HG02870 (cell line): ENCODE measurements around the gene NKIRAS2.

ENCODE experiments used
- ATAC-seq: cut with Tn5 transposase; IDR thresholded peaks from one replicate; pipeline ENCODE4 v1.9.1; 2021; ENCODE audit warnings: mild to moderate bottlenecking, moderate library complexity; ENCODE audit not compliant: unreplicated experiment

NKIRAS2 gene

DNA sequence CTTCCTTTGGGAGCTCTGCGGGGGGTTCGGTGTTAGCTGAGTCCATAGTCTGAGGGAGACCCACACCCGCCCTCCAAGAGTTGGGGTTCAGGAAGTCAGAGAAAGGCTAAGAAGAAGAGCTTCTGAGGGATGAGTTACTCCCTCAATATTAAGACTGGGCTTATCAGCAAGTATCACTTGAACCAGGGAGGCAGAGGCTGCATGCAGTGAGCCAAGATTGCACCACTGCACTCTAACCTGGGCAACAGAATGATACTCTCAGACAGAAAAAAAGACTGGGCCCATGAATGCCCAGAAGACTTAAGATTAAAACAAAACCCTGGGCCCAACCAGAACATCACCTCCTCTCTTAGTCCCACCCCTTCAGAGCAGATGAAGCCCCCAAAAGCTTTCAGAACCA, 6.0 kb downstream of the NKIRAS2 start:
- no peak for ATAC-seq

DNA sequence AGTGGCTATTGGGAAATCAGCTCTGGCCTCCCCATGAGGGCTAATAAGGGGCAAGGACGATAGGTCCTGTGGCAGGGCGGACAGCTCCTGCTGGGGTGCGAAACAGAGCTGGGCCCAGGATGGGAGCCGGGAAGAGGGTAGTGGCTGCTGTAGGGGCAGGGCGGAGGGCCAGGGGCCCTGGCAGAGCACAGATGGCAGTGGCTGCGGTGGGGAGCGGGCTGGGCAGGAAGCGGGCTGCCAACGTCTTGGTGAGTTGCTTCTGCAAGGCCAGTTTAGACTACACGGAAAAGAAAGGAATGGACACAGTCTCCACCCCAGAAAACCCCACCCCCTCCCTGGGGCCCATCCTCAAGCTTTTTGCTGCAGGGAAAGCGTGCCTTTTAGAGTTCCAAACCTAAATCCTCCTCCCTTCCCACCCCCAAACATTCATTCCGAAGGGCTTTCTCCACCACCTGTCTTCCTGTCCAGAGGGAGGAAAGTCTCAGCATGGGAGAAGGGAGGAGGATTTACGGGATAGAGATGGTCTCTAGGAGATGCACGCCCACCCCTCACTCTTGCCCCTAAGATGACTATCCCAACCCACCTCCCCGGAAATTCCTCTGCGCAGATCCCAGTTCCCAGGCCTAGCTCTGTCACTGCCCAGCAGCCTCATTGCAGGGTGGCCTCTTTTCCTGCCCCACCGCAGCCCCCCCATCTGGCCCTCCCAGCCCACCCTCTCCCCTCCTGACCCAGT, 7.1 kb downstream of the NKIRAS2 start:
- no peak for ATAC-seq

DNA sequence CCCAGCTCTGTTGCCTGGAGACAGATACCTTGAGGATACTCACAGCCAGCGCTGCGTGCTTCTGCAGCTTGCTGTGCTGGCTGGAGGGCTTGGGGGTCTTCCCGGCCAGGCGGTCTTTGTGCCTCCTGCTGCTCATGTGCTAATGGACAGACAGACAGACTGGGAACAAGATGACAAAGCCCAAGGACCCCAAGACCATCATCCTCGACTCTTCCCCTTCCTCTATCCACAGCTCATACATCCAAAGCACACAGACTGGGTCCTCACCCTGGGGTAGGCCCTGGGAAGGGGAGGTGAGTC, 7.7 kb downstream of the NKIRAS2 start:
- ATAC-seq: no peak

DNA sequence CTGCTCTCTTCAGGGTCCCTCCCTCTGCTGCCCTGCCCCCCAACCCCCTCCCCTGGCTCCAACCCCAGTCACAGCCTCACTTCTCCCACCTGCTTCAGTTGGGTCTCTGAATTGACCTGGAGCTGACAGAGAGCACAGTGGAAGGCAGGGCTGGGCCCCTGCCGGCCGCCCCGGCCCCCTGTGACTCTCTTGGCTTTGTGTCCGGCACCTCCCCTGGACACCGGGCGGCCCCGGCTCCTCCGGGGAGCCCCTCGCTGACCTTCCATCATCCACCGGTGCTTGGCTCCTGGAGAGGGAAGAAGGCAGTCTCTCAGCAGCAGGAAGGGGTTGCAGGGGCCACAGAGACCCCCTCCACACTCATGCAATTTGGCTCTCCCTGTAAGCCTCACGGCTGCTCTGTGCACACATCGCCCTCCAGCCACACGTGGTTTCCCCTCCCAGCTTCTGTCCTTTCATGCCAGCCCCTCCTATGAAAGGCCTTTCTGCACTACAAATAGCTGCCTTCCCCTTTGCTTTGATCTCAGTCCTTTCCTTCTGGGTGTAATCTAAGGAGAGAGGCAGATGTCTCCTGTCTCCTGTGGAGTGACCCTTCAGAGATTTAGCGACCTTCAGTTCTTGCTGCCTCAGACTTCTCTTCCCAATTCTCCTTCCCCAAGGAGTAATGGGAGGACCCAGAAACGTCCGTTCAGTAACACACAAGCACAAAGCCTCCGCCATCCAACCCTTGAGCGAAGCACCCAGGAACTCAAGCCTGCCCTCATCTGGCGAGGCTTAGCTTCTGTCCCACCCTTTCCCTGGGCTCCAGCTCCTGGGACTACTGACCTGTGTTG, 8.3 kb downstream of the NKIRAS2 start:
- no peak for ATAC-seq

DNA sequence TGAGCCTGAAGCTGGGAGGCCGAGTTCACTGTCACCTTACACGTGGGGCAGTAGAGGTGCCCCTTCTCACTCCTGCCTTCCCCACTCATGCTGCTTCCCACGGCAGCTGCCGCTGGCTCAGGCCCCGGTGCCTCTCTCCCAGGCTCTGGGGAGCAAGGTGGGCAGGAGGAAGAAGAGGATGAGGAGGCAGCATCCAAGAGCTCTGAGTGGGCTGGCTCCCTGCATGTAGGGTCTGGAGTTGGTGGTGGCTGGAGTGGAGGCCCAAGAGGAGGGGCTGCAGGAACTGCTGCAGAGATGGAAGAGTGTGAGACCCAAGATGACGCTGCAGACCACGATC, 8.9 kb downstream of the NKIRAS2 start:
- no peak for ATAC-seq

DNA sequence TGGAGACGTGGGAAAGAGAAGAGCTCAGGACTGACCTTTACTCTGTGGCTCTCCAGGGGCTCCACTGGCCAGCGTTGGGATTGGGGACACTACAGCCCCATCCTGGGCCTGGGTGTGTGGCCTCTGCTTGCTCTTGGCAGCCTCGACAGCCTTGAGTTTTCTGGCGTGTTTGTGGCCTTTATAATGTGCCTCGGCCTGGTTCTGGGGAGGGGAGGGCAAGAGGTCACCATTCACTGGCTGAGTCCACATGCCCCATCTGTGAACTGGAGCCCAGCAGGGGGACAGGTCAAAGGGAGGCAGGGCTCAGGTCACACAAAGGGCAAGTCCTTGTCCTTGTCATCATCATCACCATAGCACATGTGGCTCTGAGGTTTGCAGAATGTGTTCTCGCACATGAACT, 11.7 kb downstream of the NKIRAS2 start:
- ATAC-seq: no peak

DNA sequence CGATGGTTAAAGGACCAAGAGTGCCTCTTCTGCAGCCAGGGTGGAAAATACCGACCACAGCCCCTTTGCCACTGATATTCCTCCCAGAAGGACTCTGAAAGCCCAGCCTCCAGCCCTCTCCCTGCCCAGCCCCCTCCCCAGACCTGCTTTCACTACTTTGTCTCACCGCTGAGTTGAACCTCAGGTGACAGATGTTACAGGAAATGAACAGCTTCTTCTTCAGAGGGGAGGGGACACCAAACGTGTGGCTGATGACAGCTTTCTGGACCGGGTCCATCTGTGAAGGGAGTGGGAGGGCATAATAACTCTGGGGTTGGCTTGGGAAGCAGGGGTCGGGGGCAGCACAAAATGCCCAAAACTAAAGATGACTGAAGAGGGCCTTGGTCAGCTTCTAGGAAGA, 14.2 kb downstream of the NKIRAS2 start:
- no peak for ATAC-seq

DNA sequence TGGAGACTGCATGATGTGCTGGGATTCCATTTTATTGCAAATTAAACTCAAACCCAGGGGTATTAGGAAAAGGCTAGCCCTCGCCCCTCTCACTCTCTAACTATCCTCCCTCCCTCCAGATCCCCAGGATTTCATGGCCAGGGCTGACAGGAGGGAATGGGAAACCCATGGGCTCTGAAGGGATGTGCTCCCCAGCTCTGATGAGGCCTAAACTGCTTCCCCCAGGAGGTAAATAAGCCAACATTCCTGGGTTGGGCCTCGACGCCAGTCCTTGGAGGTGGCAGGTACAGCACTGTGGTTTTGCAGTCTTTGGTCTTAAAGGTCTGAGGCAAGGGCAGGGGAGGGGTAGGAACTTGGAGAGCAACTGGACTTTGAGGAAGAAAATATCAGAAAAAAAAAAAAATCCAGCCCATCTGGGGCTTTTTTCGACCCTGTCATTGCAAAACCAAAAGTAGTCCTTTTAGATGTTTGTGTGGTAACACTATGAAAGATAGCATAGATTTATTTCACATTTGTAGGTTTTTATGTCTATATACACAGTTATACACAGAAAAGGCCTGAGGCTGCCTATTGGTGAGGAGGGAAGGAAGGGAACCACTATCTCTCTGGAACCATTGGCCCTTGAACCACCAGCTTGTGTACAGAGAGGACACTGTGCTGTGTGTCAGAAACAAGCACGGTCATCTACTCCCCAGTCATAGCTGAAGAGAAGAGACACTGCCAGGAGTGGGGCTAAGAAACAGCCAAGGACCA, 18.5 kb downstream of the NKIRAS2 start:
- no peak for ATAC-seq

DNA sequence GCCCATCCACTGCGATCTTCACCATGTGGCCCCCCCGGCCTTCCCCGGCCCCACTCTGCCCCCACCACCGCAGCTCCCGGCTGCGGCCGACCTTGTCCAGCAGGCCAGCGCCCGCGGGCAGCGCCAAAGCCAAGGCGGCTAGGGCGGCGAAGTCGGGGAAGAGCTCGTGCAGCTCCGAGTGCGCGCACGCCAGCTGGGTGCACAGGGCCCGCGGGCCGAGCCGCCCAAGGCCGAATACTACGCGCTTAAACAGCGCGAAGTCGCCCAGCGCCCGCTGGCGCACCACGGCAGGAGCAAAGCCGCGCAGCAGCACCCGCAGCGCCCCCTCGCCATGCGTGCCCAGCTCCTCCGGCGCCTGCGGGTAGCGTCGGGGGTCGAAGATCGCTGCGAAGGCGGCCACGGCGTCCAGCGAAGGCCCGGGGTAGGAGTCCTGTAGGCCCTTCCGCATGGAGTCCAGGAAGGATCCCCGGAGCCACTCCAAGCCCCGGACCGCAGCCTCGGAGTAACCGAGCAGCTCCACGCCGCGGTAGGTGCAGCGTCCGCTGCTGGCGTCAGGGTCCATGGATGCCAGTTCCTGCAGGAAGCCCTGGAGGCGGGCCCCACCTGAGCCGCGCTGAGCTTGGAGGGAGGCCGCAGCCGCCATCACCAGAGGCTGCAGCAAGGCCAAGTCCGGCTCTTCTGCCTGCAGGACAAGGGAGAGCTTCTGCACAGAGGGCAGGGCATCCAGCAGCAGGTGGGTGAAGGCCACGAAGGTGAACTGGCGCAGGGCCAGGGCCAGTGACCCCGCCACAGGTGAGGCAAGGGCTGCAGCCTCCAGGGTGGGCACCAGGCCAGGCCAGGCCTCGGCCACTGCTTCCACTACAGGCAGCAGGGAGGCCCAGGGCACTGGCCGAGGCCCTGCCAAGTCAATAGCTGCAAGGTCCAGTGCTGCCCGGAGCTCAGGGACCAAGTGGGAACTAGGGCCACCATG, 20.2 kb downstream of the NKIRAS2 start:
- no peak for ATAC-seq

DNA sequence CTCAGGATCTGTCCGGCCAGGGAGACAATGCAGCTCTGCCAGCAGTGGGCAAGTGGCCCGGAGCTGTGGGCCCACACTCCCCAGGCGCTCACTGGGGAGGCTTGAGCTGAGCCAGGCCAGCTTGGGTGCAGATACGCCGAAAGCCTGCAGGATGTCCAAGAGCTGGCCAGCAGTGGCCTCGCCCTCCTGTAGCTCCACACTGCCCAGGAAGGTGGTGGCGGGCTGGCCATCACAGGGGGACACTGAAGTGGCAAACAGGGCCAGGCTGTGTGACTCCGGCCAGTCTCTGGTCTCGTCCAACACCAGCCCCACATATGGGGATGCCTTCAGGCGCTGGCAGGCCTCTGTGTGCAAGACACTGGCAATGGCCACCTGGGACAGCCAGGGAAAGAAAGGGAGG, 20.9 kb downstream of the NKIRAS2 start:
- ATAC-seq: no peak

DNA sequence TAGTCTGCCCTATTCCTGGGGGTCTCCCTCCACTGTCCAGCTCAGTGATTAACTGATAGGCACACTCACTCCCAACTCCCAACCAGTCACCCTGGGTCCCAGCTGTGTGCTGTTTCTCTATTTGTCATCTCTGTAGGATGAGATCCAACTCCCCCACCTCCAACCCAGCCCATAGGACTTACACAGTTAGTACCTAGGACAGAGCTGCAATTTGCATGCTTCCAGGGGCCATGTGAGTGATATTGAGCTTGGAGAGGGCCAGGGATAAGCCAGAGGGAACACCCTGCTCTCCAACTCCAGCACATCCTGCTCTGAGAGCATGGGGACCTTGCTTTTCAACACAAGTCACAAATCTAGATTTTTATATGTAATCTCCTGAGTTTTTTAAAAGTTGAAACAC, 21.7 kb downstream of the NKIRAS2 start:
- ATAC-seq: no peak

DNA sequence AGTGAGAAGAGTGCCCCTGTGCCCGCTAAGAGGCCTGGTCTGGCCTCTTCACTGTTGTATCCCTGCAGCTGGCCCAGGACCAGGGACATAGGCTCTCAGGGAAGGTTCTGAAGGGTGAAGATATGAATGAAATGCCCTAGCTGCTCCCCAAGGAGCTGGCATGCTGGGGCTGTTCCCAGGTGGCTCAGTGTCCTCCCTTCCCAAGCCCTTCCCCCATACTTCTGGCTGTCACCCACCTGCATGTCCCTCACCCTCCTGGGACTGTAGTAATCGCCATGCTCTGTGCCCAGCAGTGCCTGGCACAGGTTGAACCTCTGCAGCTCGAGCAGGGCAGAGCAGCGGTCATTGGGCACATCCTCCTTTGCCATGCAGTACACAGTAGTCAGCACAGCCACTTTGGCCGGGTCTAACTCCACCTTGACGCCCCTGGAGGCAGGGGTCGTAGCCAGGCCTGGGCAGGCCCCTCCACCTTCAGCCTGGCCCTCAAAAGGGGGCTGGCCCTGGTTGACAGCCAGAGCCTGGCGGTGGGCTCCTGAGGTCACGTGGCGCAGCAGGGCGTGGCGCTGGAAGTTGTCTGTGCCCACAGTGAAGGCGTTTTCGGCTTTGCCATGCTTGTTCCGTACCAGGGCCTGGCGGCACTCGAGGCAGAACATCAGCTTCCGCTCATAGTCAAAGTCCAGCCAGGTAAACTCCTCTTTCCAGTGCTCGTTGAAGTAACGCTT, 22.9 kb downstream of the NKIRAS2 start:
- no peak for ATAC-seq

DNA sequence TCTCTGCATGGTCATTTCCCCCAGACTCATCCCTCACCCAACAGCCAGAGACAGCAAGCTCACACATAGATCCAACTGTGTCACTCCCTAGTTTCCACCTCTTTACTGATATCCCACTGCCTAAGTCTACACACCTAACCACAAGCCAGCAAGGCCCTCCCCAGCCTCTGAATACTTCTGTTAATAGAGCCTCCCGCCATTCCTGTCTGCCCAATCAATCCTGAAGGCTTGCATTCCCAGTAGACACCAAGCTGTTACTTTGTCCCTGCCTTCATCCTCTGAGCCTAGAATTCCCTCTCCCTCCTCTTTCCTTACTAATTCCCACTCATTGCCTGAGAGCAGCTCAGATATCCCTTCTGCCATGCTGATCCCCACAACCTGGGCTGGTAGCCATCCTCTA, 25.8 kb downstream of the NKIRAS2 start:
- no peak for ATAC-seq

DNA sequence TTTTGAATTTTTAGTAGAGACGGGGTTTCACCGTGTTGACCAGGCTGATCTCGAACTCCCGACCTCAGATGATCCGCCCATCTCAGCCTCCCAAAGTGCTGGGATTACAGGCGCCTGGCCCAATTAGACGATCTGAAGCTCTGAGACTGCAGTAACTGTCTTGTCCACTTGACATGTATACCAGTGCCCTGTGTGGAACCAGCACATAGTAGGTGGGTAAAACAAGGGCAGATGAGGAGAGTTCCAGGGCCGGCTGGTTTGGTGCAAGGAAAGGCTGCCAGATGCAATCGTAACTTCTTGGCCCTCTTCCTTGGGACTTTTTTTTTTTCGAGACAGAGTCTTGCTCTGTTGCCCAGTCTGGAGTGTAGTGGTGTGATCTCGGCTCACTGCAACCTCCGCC, 27.5 kb downstream of the NKIRAS2 start:
- no peak for ATAC-seq

DNA sequence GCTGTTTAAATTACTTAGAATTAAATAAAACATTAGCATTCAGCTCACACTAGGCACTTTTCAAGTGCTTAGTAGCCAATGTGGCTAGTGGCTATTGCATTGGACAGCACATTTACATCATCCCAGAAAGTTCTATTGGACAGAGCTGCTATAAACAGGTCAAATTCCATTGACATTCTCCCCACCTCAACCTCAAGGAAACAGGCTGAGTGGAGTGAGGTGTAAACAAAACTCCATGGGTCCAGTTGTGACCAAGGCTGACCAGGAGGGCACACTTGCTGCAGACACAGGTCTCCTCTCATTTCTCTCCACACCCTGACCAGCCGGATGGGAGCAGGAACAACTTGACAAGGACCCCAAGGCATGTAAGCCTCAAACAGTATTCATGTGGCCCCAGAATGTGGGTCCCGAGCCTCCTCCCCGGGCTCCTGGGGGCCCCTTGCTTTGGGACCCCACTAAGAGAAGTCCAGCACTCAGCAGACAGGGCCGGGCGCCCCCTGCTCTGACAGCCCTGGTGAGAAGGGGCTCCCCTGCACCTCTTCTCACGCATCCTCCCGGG, 30.0 kb downstream of the NKIRAS2 start:
- ATAC-seq: no peak

DNA sequence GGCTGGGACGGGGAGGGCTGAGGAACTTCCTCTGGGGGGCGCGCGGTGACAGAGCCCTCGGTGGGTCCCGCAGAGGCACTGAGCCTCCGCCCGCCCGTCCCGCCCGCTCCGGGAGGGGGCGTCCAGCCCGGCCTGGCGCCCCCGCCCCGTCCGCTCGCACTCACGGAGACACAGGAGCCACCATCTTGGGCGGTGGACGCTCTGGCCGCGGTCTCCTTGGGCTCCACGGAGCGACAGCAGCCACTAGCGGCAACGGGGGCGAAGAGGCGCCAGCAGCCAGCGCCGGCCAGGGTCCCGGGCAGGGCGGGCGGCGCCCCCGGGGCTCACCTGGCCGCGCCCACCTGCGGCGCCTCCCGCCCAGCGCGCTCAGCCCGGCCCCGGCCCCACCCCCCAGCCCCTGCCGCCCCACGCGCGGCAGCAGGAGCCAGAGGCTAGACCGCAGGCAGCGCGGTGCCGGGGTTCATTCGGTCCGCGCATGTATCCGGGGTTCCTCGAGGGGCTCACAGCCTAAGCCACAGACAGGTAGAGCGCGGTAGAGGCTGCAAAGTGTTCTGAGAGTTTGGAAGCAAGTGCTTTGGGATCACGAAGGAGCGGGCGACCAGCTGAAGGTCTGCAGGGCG, 30.6 kb downstream of the NKIRAS2 start, which contains the start of gene C17orf113:
Gene C17orf113, minus strand, starts transcription at position 209 of the 620 bp plus-strand sequence. CDS start 7,225 bp downstream, outside the sequence.
- no peak for ATAC-seq

DNA sequence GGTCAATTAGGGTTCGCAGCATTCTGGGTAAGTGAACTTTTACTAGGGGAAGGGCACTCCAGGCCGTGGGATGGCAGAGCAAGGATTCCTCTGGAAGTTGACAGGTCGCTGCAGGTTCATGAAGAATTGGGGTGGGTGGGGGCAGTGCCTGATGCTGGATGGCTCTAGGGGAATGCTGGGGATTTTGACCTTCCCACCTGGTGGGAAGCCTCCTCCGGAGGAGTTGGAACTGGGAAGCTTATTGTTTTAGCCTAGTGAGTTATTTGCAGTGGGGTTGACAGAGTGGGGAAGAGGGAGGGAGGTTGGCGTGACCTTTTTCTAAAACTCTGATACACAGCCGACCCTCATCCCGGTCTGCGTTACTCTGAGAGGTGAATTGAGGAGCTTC, 31.1 kb downstream of the NKIRAS2 start:
- no peak for ATAC-seq

DNA sequence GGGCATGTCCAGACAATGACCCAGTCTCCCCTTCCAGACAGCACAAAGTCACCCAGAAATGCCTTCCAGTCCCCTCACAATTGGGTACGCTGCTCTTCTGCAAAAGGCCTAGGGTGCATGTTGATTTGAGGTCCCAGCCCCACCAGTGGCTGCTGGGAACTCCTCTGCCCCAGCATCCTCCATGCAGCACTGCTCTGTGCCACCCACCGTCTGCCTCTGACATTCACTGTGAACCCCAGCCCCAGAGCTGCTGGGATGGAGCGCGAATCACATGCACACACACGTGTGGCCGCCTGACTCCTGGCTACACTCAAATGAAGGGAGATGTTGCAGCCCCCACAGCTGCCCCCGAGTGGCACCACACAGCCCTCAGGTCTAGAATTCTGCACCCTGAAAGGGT, 31.8 kb downstream of the NKIRAS2 start:
- no peak for ATAC-seq

DNA sequence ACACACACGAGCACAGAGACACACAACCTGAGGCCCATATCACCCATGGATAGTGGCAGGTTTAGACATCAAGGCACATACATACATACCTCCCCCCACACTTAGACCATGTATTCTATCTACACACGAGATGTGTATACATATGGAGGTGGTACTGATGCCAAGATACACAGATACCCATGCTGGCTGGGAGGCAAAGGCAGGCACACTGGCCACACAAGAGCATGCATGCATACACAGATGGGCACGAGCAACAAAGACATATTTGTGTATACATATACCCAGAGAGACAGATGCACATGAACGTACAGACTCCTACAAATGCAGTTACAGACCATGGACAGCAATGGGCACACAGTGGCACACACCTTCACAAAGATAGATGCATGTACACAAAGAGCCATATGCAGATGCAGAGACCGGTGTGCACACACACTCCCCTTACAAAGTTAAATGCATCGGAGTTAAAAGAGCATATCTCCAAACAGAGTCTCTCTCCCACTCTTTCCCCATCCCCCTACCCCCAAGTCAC, 32.5 kb downstream of the NKIRAS2 start:
- no peak for ATAC-seq
